Hepatocyte (in vitro differentiated cells): ENCODE data around the gene CRY1.

ENCODE experiments used
- EZH2phosphoT487 ChIP-seq: fragments of 200-600 bp; sonication (generic); IDR thresholded peaks from one replicate; pipeline ENCODE4 v1.6.1; 2018; ENCODE audit warnings: antibody characterized with exemption, mild to moderate bottlenecking, low read depth, moderate library complexity; ENCODE audit not compliant: unreplicated experiment, severe bottlenecking
- TF ChIP-seq, protein P1 (sequence below): fragments of 200-600 bp; sonication (generic); IDR thresholded peaks from 2 replicates; pipeline ENCODE4 v1.5.1; 2016; ENCODE audit warnings: antibody characterized with exemption, mild to moderate bottlenecking; ENCODE audit not compliant: poor library complexity

DNA sequence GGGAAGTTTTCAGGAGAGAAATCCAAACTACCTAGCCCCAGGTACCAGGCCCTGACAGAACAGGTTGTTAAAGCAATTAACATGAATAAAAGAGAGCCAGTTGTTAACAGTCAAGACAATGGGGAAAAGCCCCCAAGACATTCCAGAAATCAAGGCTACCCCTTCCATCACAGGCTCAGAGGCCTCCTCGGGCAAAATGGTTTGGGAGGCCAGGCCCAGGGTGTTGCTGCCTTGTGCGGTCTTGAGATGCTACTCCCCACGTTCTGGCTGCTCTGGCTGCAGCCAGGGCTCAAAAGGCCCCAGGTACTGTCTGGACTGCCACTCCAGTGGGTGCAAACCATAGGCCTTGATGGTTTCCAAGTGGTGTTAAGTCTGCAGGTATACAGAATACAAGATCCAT is 7.0 kb downstream of the CRY1 start:
- TF ChIP-seq EZH2phosphoT487, result no peak
- TF ChIP-seq, protein P1, sequence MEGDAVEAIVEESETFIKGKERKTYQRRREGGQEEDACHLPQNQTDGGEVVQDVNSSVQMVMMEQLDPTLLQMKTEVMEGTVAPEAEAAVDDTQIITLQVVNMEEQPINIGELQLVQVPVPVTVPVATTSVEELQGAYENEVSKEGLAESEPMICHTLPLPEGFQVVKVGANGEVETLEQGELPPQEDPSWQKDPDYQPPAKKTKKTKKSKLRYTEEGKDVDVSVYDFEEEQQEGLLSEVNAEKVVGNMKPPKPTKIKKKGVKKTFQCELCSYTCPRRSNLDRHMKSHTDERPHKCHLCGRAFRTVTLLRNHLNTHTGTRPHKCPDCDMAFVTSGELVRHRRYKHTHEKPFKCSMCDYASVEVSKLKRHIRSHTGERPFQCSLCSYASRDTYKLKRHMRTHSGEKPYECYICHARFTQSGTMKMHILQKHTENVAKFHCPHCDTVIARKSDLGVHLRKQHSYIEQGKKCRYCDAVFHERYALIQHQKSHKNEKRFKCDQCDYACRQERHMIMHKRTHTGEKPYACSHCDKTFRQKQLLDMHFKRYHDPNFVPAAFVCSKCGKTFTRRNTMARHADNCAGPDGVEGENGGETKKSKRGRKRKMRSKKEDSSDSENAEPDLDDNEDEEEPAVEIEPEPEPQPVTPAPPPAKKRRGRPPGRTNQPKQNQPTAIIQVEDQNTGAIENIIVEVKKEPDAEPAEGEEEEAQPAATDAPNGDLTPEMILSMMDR, result no peak
